Measurements from ENCODE around the gene IGSF9.

IGSF9 gene

GRCh38 chr1:159982280-159982679 is 36.9 kb upstream of the IGSF9 start:
- no peak for TF ChIP-seq CTCF (IDR thresholded peaks at IDR 0.05; ENCODE audit: low read depth, low read length)
- no peak for DNase-seq (ENCODE audit: extremely low read depth, low read depth)

- TF ChIP-seq CTCF (IDR thresholded peaks at IDR 0.05; ENCODE audit: low read depth, low read length) = no peak
These were observed 36.1 kb upstream of the IGSF9 start for GRCh38 chr1:159981351-159982055.

GRCh38 chr1:159980786-159981185 is 35.4 kb upstream of the IGSF9 start:
- DNase-seq (ENCODE audit: extremely low read depth, low read depth) = no peak
- no peak for TF ChIP-seq CTCF (IDR thresholded peaks at IDR 0.05; ENCODE audit: low read depth, low read length)

More at GRCh38 chr1:159981351-159982055, 36.1 kb upstream of the IGSF9 start:
- no peak for DNase-seq (ENCODE audit: extremely low read depth, low read depth)

GRCh38 chr1:159980076-159980475 is 34.7 kb upstream of the IGSF9 start:
- no peak for DNase-seq (ENCODE audit: extremely low read depth, low read depth)
- TF ChIP-seq CTCF (IDR thresholded peaks at IDR 0.05; ENCODE audit: low read depth, low read length) = no peak

GRCh38 chr1:159979257-159979656 is 33.8 kb upstream of the IGSF9 start:
- TF ChIP-seq CTCF (IDR thresholded peaks at IDR 0.05; ENCODE audit: low read depth, low read length) = no peak
- DNase-seq (ENCODE audit: extremely low read depth, low read depth) = no peak

- no peak for TF ChIP-seq CTCF (IDR thresholded peaks at IDR 0.05; ENCODE audit: low read depth, low read length)
- DNase-seq (ENCODE audit: extremely low read depth, low read depth) = no peak
These were observed 32.6 kb upstream of the IGSF9 start for GRCh38 chr1:159978107-159978398.

- no peak for TF ChIP-seq CTCF (IDR thresholded peaks at IDR 0.05; ENCODE audit: low read depth, low read length)
- DNase-seq (ENCODE audit: extremely low read depth, low read depth) = no peak
These were observed 32.1 kb upstream of the IGSF9 start for GRCh38 chr1:159977364-159978106.
